ENCODE measurements around the gene MR1. TPM values are rescaled to one million over a fixed set of nuclear protein-coding genes. Genes with fewer than 3 reads are reported as not detected.

The MR1 gene
- total RNA-seq, 5 donors from 2014 or later (not counting 1 experiment from before 2014, with no cell fraction given), result 18.3 to 30.7 (median 22.7) TPM

- peaks cover 0 to 2% of the 10 kb centered on the region in 2 donors for H3K27me3 Mint-ChIP-seq
- Histone ChIP-seq H3K36me3 (ENCODE audit: control insufficient read depth in 2 of 2, extremely low read depth in 1 of 2, insufficient read depth in 1 of 2, low read length in 1 of 2) (no peaks in the 10 kb centered on the region), H3K27me3 (replicated peaks in 1 of 2; ENCODE audit: control insufficient read depth in 2 of 2, extremely low read depth in 1 of 2, insufficient read depth in 2 of 2, low read length in 1 of 2) (peaks cover 0 to 5% of the 10 kb centered on the region in 2 experiments), H3K9me3 (no peaks in the 10 kb centered on the region), H3K27ac (ENCODE audit: low read length) (no peak overlapping the region), H3K4me3 (ENCODE audit: control insufficient read depth in 1 of 2, extremely low read depth in 1 of 2, low read length in 1 of 2) (no peak overlapping the region), H3K4me1 (ENCODE audit: control insufficient read depth in 1 of 2, extremely low read depth in 1 of 2, insufficient read depth in 2 of 2, low read length in 2 of 2) (peaks cover 38 to 49% of the 10 kb centered on the region in 2 experiments)
- peak overlapping the region; percentile 20 to 85 for H3K27ac Mint-ChIP-seq
- peaks cover 69 to 75% (median 72%) of the 10 kb centered on the region in 3 donors for H3K4me1 Mint-ChIP-seq
- H3K36me3 Mint-ChIP-seq, result no peaks in the 10 kb centered on the region
- ATAC-seq (replicated peaks in 1 of 4) (no peak), DNase-seq (no peak)
- ChIA-PET CTCF (interaction anchor here (0.6 to 1.7 kb wide), 5 partner anchors 13 to 602 kb away, joined by 3 to 9 read pairs (median 5); no protein-coding TSS in a partner anchor), POLR2A (interaction anchor here (1.0 to 5.7 kb wide), 2 partner anchors 11 to 12 kb away, joined by 5 to 147 read pairs; partner anchors contain the start of gene IER5 (in 1 of the 2))
- peak overlapping the region in 1 of 3 donors; percentile 77 for H3K4me3 Mint-ChIP-seq
- no CpG with 5 or more reads among the region's 7 CpGs for WGBS (ENCODE audit: insufficient coverage)
- H3K9me3 Mint-ChIP-seq, result no peaks in the 10 kb centered on the region
These were observed 69.6 kb downstream of the MR1 start for GRCh38 chr1:181103399-181103798.

GRCh38 chr1:181104042-181104789 is 70.4 kb downstream of the MR1 start:
- Mint-ChIP-seq H3K4me3 (peak overlapping the region; percentile 77 to 83 (median 78)), H3K27ac (peak overlapping the region; percentile 85 to 89), H3K4me1 (peaks cover 67 to 71% (median 70%) of the 10 kb centered on the region in 3 donors), H3K36me3 (no peaks in the 10 kb centered on the region), H3K9me3 (no peaks in the 10 kb centered on the region), H3K27me3 (peaks cover 0 to 3% of the 10 kb centered on the region in 2 donors)
- Histone ChIP-seq H3K4me1 (ENCODE audit: control insufficient read depth in 1 of 2, extremely low read depth in 1 of 2, insufficient read depth in 2 of 2, low read length in 2 of 2) (peaks cover 37 to 51% of the 10 kb centered on the region in 2 experiments), H3K27me3 (replicated peaks in 1 of 2; ENCODE audit: control insufficient read depth in 2 of 2, extremely low read depth in 1 of 2, insufficient read depth in 2 of 2, low read length in 1 of 2) (peaks cover 0 to 8% of the 10 kb centered on the region in 2 experiments), H3K36me3 (ENCODE audit: control insufficient read depth in 2 of 2, extremely low read depth in 1 of 2, insufficient read depth in 1 of 2, low read length in 1 of 2) (no peaks in the 10 kb centered on the region), H3K27ac (ENCODE audit: low read length) (peak overlapping the region; percentile 87), H3K9me3 (no peaks in the 10 kb centered on the region), H3K4me3 (ENCODE audit: control insufficient read depth in 1 of 2, extremely low read depth in 1 of 2, low read length in 1 of 2) (peak overlapping the region; percentile 58 to 83)
- peak in 2 of 35 experiments; percentile 24 to 30 for DNase-seq
- ATAC-seq (replicated peaks in 1 of 4), result peak in 2 of 4 experiments; percentile 37 to 41
- WGBS (ENCODE audit: insufficient coverage), result 18% methylated on average over 5 of the region's 17 CpGs
- ChIA-PET POLR2A (interaction anchor here (0.5 to 5.7 kb wide), 6 partner anchors 8 to 82 kb away, joined by 3 to 147 read pairs (median 11); partner anchors contain the start of genes IER5 (in 1 of the 2), MR1 (in 1 of the 2) and STX6 (in 1 of the 2)), CTCF (interaction anchor here (0.6 to 2.1 kb wide), 9 partner anchors 11 to 602 kb away, joined by 3 to 33 read pairs (median 5); partner anchors contain the start of gene ACBD6 (in 1 of the 2))

GRCh38 chr1:181104790-181105133 is 71.0 kb downstream of the MR1 start:
- peak in 2 of 4 experiments; percentile 26 to 34 for ATAC-seq (replicated peaks in 1 of 4)

GRCh38 chr1:181105134-181106021 is 71.6 kb downstream of the MR1 start:
- H3K36me3 ChIP-seq (ENCODE audit: control insufficient read depth in 2 of 2, extremely low read depth in 1 of 2, insufficient read depth in 1 of 2, low read length in 1 of 2), result no peaks in the 10 kb centered on the region

More at GRCh38 chr1:181104790-181105133, 71.0 kb downstream of the MR1 start:
- Mint-ChIP-seq H3K4me3 (peak overlapping the region; percentile 77 to 83 (median 78)), H3K27ac (peak overlapping the region; percentile 85 to 89), H3K4me1 (peaks cover 61 to 65% (median 64%) of the 10 kb centered on the region in 3 donors), H3K27me3 (peaks cover 0 to 5% of the 10 kb centered on the region in 2 donors), H3K9me3 (no peaks in the 10 kb centered on the region), H3K36me3 (no peaks in the 10 kb centered on the region)
- Histone ChIP-seq H3K36me3 (ENCODE audit: control insufficient read depth in 2 of 2, extremely low read depth in 1 of 2, insufficient read depth in 1 of 2, low read length in 1 of 2) (no peaks in the 10 kb centered on the region), H3K27me3 (replicated peaks in 1 of 2; ENCODE audit: control insufficient read depth in 2 of 2, extremely low read depth in 1 of 2, insufficient read depth in 2 of 2, low read length in 1 of 2) (peaks cover 0 to 8% of the 10 kb centered on the region in 2 experiments), H3K4me3 (ENCODE audit: control insufficient read depth in 1 of 2, extremely low read depth in 1 of 2, low read length in 1 of 2) (peak overlapping the region; percentile 58 to 83), H3K4me1 (ENCODE audit: control insufficient read depth in 1 of 2, extremely low read depth in 1 of 2, insufficient read depth in 2 of 2, low read length in 2 of 2) (peaks cover 31 to 46% of the 10 kb centered on the region in 2 experiments), H3K9me3 (no peaks in the 10 kb centered on the region), H3K27ac (ENCODE audit: low read length) (peak overlapping the region; percentile 87)
- CTCF ChIA-PET, result interaction anchor here (0.6 to 2.1 kb wide), 15 partner anchors 9 to 603 kb away, joined by 3 to 33 read pairs (median 5); partner anchors contain the start of genes ACBD6 (in 1 of the 2) and MR1 (in 1 of the 2)
- peak in 29 of 35 experiments; percentile 12 to 64 (median 32) for DNase-seq
- POLR2A ChIA-PET, result interaction anchor here (0.6 to 5.7 kb wide), 9 partner anchors 10 to 1139 kb away, joined by 3 to 147 read pairs (median 7); partner anchors contain the start of genes IER5 (in 1 of the 2), MR1 (in 1 of the 2) and STX6 (in 1 of the 2)
- under 1% methylated on average over 25 of the region's 28 CpGs for WGBS (ENCODE audit: insufficient coverage)

GRCh38 chr1:181106022-181106312 is 72.2 kb downstream of the MR1 start:
- H3K9me3 Mint-ChIP-seq, result no peaks in the 10 kb centered on the region
- H3K4me3 Mint-ChIP-seq, result peak overlapping the region; percentile 77 to 86 (median 85)
- DNase-seq, result no peak
- H3K36me3 Mint-ChIP-seq, result no peaks in the 10 kb centered on the region
- Histone ChIP-seq H3K9me3 (no peaks in the 10 kb centered on the region), H3K27ac (ENCODE audit: low read length) (no peak overlapping the region), H3K4me3 (ENCODE audit: control insufficient read depth in 1 of 2, extremely low read depth in 1 of 2, low read length in 1 of 2) (peak overlapping the region; percentile 39 to 57), H3K36me3 (ENCODE audit: control insufficient read depth in 2 of 2, extremely low read depth in 1 of 2, insufficient read depth in 1 of 2, low read length in 1 of 2) (no peaks in the 10 kb centered on the region), H3K27me3 (replicated peaks in 1 of 2; ENCODE audit: control insufficient read depth in 2 of 2, extremely low read depth in 1 of 2, insufficient read depth in 2 of 2, low read length in 1 of 2) (peaks cover 0 to 13% of the 10 kb centered on the region in 2 experiments), H3K4me1 (ENCODE audit: control insufficient read depth in 1 of 2, extremely low read depth in 1 of 2, insufficient read depth in 2 of 2, low read length in 2 of 2) (peaks cover 28 to 46% of the 10 kb centered on the region in 2 experiments)
- WGBS (ENCODE audit: insufficient coverage), result 54% methylated on average over 2 of the region's 3 CpGs
- CTCF ChIA-PET, result interaction anchor here (0.7 to 2.1 kb wide), 6 partner anchors 15 to 84 kb away, joined by 4 to 33 read pairs (median 7); no protein-coding TSS in a partner anchor
- H3K27me3 Mint-ChIP-seq, result peaks cover 0 to 5% of the 10 kb centered on the region in 2 donors
- peaks cover 49 to 53% (median 52%) of the 10 kb centered on the region in 3 donors for H3K4me1 Mint-ChIP-seq
- peak overlapping the region; percentile 62 to 90 for H3K27ac Mint-ChIP-seq
- POLR2A ChIA-PET, result interaction anchor here (1.0 to 5.7 kb wide), 3 partner anchors 9 to 15 kb away, joined by 5 to 147 read pairs (median 27); partner anchors contain the start of gene IER5 (in 1 of the 2)
- no peak for ATAC-seq (replicated peaks in 1 of 4)

More at GRCh38 chr1:181105134-181106021, 71.6 kb downstream of the MR1 start:
- Mint-ChIP-seq H3K4me1 (peaks cover 55 to 59% (median 58%) of the 10 kb centered on the region in 3 donors), H3K9me3 (no peaks in the 10 kb centered on the region), H3K4me3 (peak overlapping the region; percentile 77 to 86 (median 85)), H3K36me3 (no peaks in the 10 kb centered on the region), H3K27ac (peak overlapping the region; percentile 62 to 90), H3K27me3 (peaks cover 0 to 5% of the 10 kb centered on the region in 2 donors)
- Histone ChIP-seq H3K9me3 (no peaks in the 10 kb centered on the region), H3K27ac (ENCODE audit: low read length) (peak overlapping the region; percentile 87), H3K4me1 (ENCODE audit: control insufficient read depth in 1 of 2, extremely low read depth in 1 of 2, insufficient read depth in 2 of 2, low read length in 2 of 2) (peaks cover 29 to 46% of the 10 kb centered on the region in 2 experiments), H3K27me3 (replicated peaks in 1 of 2; ENCODE audit: control insufficient read depth in 2 of 2, extremely low read depth in 1 of 2, insufficient read depth in 2 of 2, low read length in 1 of 2) (peaks cover 0 to 11% of the 10 kb centered on the region in 2 experiments), H3K4me3 (ENCODE audit: control insufficient read depth in 1 of 2, extremely low read depth in 1 of 2, low read length in 1 of 2) (peak overlapping the region; percentile 58 to 83)
- POLR2A ChIA-PET, result interaction anchor here (0.6 to 5.7 kb wide), 12 partner anchors 9 to 1139 kb away, joined by 3 to 147 read pairs (median 5); partner anchors contain the start of genes IER5 (in 1 of the 2), MR1 (in 1 of the 2) and STX6 (in 1 of the 2)
- peak; percentile 86 to 97 (median 92) for DNase-seq
- CTCF ChIA-PET, result interaction anchor here (0.6 to 2.1 kb wide), 18 partner anchors 8 to 603 kb away, joined by 3 to 33 read pairs (median 5); partner anchors contain the start of genes ACBD6 (in 1 of the 2) and MR1 (in 1 of the 2)
- under 1% methylated on average over 69 of the region's 104 CpGs for WGBS (ENCODE audit: insufficient coverage)
- peak; percentile 90 to 94 (median 92) for ATAC-seq (replicated peaks in 1 of 4)

Measured in T-cell (primary cell).